ENCODE measurements around the gene RNASEH2A. TPM values are rescaled to one million over a fixed set of nuclear protein-coding genes. Genes with fewer than 3 reads are reported as not detected.

Gene RNASEH2A
- polyA plus RNA-seq, 1 of the 3 experiments (the other 2 are of a cell fraction), result 48.1 TPM

DNA sequence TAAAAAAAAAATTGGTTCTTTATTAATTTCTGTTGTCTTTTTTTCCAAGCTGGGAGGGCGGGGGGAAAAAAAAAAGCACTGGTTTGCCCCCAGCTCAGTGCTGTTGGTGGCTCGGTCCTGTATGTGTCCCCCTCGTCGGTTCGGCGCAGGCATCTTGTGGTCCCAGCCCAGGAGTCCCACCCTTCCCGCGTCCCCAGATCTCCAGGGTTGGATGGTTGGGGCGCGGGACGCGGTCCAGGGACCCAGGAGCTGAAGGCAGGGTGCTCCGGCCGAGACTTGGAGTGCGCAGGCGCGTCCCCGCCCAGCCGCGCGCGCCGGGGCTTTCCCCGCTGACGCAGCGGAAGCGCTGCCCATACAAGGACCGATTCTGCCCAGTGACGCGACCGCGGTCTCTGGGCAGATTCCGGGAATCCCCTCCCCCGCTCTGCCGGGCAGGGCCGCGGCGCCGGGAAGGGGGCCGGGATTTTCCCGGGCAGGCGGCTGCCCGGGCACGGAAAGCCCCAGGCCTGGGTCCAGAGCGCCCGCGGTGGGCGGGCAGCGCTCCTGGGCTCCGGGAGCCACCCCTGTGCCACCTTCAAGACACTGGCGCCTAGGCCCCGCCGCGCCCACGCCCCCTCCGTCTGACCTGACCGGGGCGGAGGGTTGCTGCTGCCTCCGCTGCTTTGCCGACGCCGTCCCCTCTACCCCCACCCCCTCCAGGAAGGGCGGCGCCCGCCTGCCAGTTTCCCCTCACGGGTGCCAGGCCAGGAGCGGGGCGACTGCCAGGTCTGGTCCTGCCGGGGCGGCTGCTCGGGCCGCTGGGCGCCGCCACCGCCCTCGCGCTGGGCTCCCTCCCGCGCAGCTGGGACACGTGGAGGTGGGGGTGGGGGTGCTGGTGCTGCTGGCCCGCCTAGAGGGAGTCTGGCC, 12.8 kb upstream of the RNASEH2A start:
- Histone ChIP-seq H4K20me1 (ENCODE audit: insufficient read depth) (peaks cover 17% of the 10 kb centered on the region), H3K4me3 (ENCODE audit: low read depth in 2 of 2, low read length in 1 of 2) (peak overlapping the region; percentile 80 to 88), H3K27ac (ENCODE audit: low read depth in 2 of 2, low read length in 1 of 2) (peak overlapping the region; percentile 86 to 90), H3K9ac (peak overlapping the region; percentile 95), H3K36me3 (replicated peaks in 1 of 2; ENCODE audit: control insufficient read depth in 1 of 2, insufficient read depth in 2 of 2, low read length in 1 of 2) (peaks cover 0 to 6% of the 10 kb centered on the region in 2 experiments), H3K27me3 (ENCODE audit: insufficient read depth) (no peaks in the 10 kb centered on the region), H3K79me2 (ENCODE audit: insufficient read depth) (peaks cover 20% of the 10 kb centered on the region), H3F3A (replicated peaks; ENCODE audit: insufficient read depth) (peaks cover 43% of the 10 kb centered on the region), H3K4me2 (peak overlapping the region; percentile 88), H3K9me3 (no peaks in the 10 kb centered on the region), H3K4me1 (ENCODE audit: control insufficient read depth in 1 of 2, insufficient read depth in 2 of 2, low read depth in 1 of 2, low read length in 1 of 2) (peaks cover 22 to 33% of the 10 kb centered on the region in 2 experiments), H2AFZ (ENCODE audit: low read depth) (peak overlapping the region; percentile 47; the same call in 1 of the 2 replicates), H3K9me2 (no peaks in the 10 kb centered on the region)
- POLR2A ChIA-PET, result interaction anchor here (0.9 to 4.4 kb wide), 8 partner anchors 8 to 72 kb away, joined by 3 to 88 read pairs (median 4); partner anchors contain the start of genes PRDX2 and THSD8
- CTCF ChIA-PET, result interaction anchor here (1.0 to 17.1 kb wide), 7 partner anchors 8 to 172 kb away, joined by 3 to 447 read pairs (median 5); partner anchors contain the start of genes HOOK2, PRDX2 and THSD8
- WGBS (ENCODE audit: low lambda C conversion rate), result 2% methylated on average over 9 of the region's 81 CpGs
- TF ChIP-seq MEF2A (IDR thresholded peaks at IDR 0.05; ENCODE audit: borderline replicate concordance, low read depth) (no peak; the same call in 1 of the 2 replicates), TAF1 (IDR thresholded peaks at IDR 0.05; ENCODE audit: borderline replicate concordance, low read depth, low read length) (peak; percentile 62; the same call in 1 of the 2 replicates), EP300 (IDR thresholded peaks at IDR 0.05; ENCODE audit: borderline replicate concordance in 1 of 2, low read depth in 1 of 2, low read length in 1 of 2) (peak in 1 of 2 experiments; percentile 64; a peak in 2 of 4 replicates), CHD2 (IDR thresholded peaks at IDR 0.05; ENCODE audit: low read length, partially characterized antibody) (peak; percentile 82), RFX5 (IDR thresholded peaks at IDR 0.05; ENCODE audit: low read length) (peak; percentile 96), SMC3 (IDR thresholded peaks at IDR 0.05; ENCODE audit: low read depth, low read length) (no peak; the same call in 1 of the 2 replicates), NRF1 (IDR thresholded peaks at IDR 0.05; ENCODE audit: low read depth, low read length) (peak; percentile 73), EZH2phosphoT487 (IDR thresholded peaks at IDR 0.05; ENCODE audit: borderline replicate concordance, low read depth) (no peak), ELF1 (IDR thresholded peaks at IDR 0.05) (peak; percentile 34; the same call in 1 of the 2 replicates), FOSL2 (IDR thresholded peaks at IDR 0.05; ENCODE audit: borderline replicate concordance, low read depth) (peak; percentile 9; the same call in 1 of the 2 replicates), YY1 (IDR thresholded peaks at IDR 0.05; ENCODE audit: low read depth) (0 out of 2 replicates have a peak, but pooled peaks have one; percentile 23), JUND (IDR thresholded peaks at IDR 0.05) (peak; percentile 44; the same call in 1 of the 2 replicates), POLR2AphosphoS5 (IDR thresholded peaks at IDR 0.05; ENCODE audit: low read depth, low read length) (peak; percentile 69), TEAD4 (IDR thresholded peaks at IDR 0.05; ENCODE audit: borderline replicate concordance, insufficient read depth) (peak; percentile 21; the same call in 1 of the 2 replicates), FOXM1 (IDR thresholded peaks at IDR 0.05; ENCODE audit: low read depth) (0 out of 2 replicates have a peak, but pooled peaks have one; percentile 20), MXI1 (IDR thresholded peaks at IDR 0.05; ENCODE audit: low read depth, low read length) (peak; percentile 86), RAD21 (IDR thresholded peaks at IDR 0.05; ENCODE audit: low read length) (no peak)
- TF ChIP-seq, protein P1, sequence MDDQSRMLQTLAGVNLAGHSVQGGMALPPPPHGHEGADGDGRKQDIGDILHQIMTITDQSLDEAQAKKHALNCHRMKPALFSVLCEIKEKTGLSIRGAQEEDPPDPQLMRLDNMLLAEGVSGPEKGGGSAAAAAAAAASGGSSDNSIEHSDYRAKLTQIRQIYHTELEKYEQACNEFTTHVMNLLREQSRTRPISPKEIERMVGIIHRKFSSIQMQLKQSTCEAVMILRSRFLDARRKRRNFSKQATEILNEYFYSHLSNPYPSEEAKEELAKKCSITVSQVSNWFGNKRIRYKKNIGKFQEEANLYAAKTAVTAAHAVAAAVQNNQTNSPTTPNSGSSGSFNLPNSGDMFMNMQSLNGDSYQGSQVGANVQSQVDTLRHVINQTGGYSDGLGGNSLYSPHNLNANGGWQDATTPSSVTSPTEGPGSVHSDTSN (IDR thresholded peaks at IDR 0.05), result peak; percentile 61
- TF ChIP-seq, protein P2, sequence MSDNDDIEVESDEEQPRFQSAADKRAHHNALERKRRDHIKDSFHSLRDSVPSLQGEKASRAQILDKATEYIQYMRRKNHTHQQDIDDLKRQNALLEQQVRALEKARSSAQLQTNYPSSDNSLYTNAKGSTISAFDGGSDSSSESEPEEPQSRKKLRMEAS (IDR thresholded peaks at IDR 0.05; ENCODE audit: low read depth), result peak; percentile 90
- TF ChIP-seq, protein P3, sequence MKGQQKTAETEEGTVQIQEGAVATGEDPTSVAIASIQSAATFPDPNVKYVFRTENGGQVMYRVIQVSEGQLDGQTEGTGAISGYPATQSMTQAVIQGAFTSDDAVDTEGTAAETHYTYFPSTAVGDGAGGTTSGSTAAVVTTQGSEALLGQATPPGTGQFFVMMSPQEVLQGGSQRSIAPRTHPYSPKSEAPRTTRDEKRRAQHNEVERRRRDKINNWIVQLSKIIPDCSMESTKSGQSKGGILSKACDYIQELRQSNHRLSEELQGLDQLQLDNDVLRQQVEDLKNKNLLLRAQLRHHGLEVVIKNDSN (IDR thresholded peaks at IDR 0.05; ENCODE audit: borderline replicate concordance, low read depth), result 0 out of 2 replicates have a peak, but pooled peaks have one; percentile 54
- TF ChIP-seq, protein P4, sequence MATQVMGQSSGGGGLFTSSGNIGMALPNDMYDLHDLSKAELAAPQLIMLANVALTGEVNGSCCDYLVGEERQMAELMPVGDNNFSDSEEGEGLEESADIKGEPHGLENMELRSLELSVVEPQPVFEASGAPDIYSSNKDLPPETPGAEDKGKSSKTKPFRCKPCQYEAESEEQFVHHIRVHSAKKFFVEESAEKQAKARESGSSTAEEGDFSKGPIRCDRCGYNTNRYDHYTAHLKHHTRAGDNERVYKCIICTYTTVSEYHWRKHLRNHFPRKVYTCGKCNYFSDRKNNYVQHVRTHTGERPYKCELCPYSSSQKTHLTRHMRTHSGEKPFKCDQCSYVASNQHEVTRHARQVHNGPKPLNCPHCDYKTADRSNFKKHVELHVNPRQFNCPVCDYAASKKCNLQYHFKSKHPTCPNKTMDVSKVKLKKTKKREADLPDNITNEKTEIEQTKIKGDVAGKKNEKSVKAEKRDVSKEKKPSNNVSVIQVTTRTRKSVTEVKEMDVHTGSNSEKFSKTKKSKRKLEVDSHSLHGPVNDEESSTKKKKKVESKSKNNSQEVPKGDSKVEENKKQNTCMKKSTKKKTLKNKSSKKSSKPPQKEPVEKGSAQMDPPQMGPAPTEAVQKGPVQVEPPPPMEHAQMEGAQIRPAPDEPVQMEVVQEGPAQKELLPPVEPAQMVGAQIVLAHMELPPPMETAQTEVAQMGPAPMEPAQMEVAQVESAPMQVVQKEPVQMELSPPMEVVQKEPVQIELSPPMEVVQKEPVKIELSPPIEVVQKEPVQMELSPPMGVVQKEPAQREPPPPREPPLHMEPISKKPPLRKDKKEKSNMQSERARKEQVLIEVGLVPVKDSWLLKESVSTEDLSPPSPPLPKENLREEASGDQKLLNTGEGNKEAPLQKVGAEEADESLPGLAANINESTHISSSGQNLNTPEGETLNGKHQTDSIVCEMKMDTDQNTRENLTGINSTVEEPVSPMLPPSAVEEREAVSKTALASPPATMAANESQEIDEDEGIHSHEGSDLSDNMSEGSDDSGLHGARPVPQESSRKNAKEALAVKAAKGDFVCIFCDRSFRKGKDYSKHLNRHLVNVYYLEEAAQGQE (IDR thresholded peaks at IDR 0.05; ENCODE audit: low read depth, low read length), result 0 out of 2 replicates have a peak, but pooled peaks have one; percentile 24
- DNase-seq, result peak; percentile 93

All from SK-N-SH (cell line).